ENCODE results near the gene C5AR2. TPM values are rescaled to one million over a fixed set of nuclear protein-coding genes. Genes with fewer than 3 reads are reported as not detected.

The C5AR2 gene
- polyA plus RNA-seq, 1 donor (not counting 4 experiments of a cell fraction or from before 2014, with no cell fraction given), result not detected

GRCh38 chr19:47389150-47389556 is 57.2 kb downstream of the C5AR2 start:
- Histone ChIP-seq H3K9me1 (ENCODE audit: control insufficient read depth, extremely low read depth, insufficient read depth, low read length) (no peaks in the 10 kb centered on the region), H3K9me3 (ENCODE audit: control insufficient read depth, low read depth, low read length) (no peaks in the 10 kb centered on the region), H3K27me3 (ENCODE audit: control insufficient read depth, extremely low read depth, insufficient read depth, low read length) (no peaks in the 10 kb centered on the region), H3K27ac (ENCODE audit: control insufficient read depth, insufficient read depth, low read length) (no peak overlapping the region), H3K4me1 (ENCODE audit: control insufficient read depth, extremely low read depth, insufficient read depth, low read length) (no peaks in the 10 kb centered on the region), H3K36me3 (ENCODE audit: control insufficient read depth in 2 of 2, extremely low read depth in 1 of 2, insufficient read depth in 2 of 2, low read length in 2 of 2) (no peaks in the 10 kb centered on the region), H3K9ac (ENCODE audit: control insufficient read depth, extremely low read depth, insufficient read depth, low read length) (no peak overlapping the region), H3K4me3 (ENCODE audit: control insufficient read depth in 2 of 3, extremely low read depth in 1 of 3, insufficient read depth in 2 of 3, low read depth in 1 of 3, low read length in 3 of 3) (no peak overlapping the region), H3K4me2 (ENCODE audit: control insufficient read depth, extremely low read depth, insufficient read depth, low read depth, low read length) (no peak overlapping the region), H3K79me2 (ENCODE audit: control insufficient read depth, insufficient read depth, low read length) (no peaks in the 10 kb centered on the region), H2AFZ (ENCODE audit: control insufficient read depth, low read length) (no peak overlapping the region), H4K20me1 (ENCODE audit: control insufficient read depth, extremely low read depth, insufficient read depth, low read length) (no peaks in the 10 kb centered on the region)
- DNase-seq (ENCODE audit: low read depth, low spot score), result no peak
- no peak for FAIRE-seq
- no peak for TF ChIP-seq EZH2 (IDR thresholded peaks at IDR 0.05; ENCODE audit: low read length)
- TF ChIP-seq, protein P1, sequence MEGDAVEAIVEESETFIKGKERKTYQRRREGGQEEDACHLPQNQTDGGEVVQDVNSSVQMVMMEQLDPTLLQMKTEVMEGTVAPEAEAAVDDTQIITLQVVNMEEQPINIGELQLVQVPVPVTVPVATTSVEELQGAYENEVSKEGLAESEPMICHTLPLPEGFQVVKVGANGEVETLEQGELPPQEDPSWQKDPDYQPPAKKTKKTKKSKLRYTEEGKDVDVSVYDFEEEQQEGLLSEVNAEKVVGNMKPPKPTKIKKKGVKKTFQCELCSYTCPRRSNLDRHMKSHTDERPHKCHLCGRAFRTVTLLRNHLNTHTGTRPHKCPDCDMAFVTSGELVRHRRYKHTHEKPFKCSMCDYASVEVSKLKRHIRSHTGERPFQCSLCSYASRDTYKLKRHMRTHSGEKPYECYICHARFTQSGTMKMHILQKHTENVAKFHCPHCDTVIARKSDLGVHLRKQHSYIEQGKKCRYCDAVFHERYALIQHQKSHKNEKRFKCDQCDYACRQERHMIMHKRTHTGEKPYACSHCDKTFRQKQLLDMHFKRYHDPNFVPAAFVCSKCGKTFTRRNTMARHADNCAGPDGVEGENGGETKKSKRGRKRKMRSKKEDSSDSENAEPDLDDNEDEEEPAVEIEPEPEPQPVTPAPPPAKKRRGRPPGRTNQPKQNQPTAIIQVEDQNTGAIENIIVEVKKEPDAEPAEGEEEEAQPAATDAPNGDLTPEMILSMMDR (optimal IDR thresholded peaks at IDR 0.05 in 1 of 3, IDR thresholded peaks at IDR 0.05 in 1 of 3, conservative IDR thresholded peaks at IDR 0.05 in 1 of 3; ENCODE audit: extremely low read depth in 1 of 3, insufficient read depth in 2 of 3, low read length in 3 of 3), result no peak
- dilution Hi-C loops (cut with MboI; ENCODE audit: extremely low pct_ligation_motif_present, low sequenced_read_pairs), result no loop called here

GRCh38 chr19:47390533-47391488 is 58.8 kb downstream of the C5AR2 start:
- no peak for TF ChIP-seq EZH2 (IDR thresholded peaks at IDR 0.05; ENCODE audit: low read length)
- TF ChIP-seq, protein P1 (optimal IDR thresholded peaks at IDR 0.05 in 1 of 3, IDR thresholded peaks at IDR 0.05 in 1 of 3, conservative IDR thresholded peaks at IDR 0.05 in 1 of 3; ENCODE audit: extremely low read depth in 1 of 3, insufficient read depth in 2 of 3, low read length in 3 of 3), result no peak
- H3K27ac ChIP-seq (ENCODE audit: control insufficient read depth, insufficient read depth, low read length), result no peak overlapping the region
- no peaks in the 10 kb centered on the region for H3K4me1 ChIP-seq (ENCODE audit: control insufficient read depth, extremely low read depth, insufficient read depth, low read length)
- H3K9ac ChIP-seq (ENCODE audit: control insufficient read depth, extremely low read depth, insufficient read depth, low read length), result no peak overlapping the region
- no peaks in the 10 kb centered on the region for H3K9me3 ChIP-seq (ENCODE audit: control insufficient read depth, low read depth, low read length)
- no peak overlapping the region for H3K4me2 ChIP-seq (ENCODE audit: control insufficient read depth, extremely low read depth, insufficient read depth, low read depth, low read length)
- H3K4me3 ChIP-seq (ENCODE audit: control insufficient read depth in 2 of 3, extremely low read depth in 1 of 3, insufficient read depth in 2 of 3, low read depth in 1 of 3, low read length in 3 of 3), result no peak overlapping the region
- no peaks in the 10 kb centered on the region for H3K36me3 ChIP-seq (ENCODE audit: control insufficient read depth in 2 of 2, extremely low read depth in 1 of 2, insufficient read depth in 2 of 2, low read length in 2 of 2)
- no peak overlapping the region for H2AFZ ChIP-seq (ENCODE audit: control insufficient read depth, low read length)
- H3K27me3 ChIP-seq (ENCODE audit: control insufficient read depth, extremely low read depth, insufficient read depth, low read length), result no peaks in the 10 kb centered on the region
- no peaks in the 10 kb centered on the region for H4K20me1 ChIP-seq (ENCODE audit: control insufficient read depth, extremely low read depth, insufficient read depth, low read length)
- no peaks in the 10 kb centered on the region for H3K79me2 ChIP-seq (ENCODE audit: control insufficient read depth, insufficient read depth, low read length)
- FAIRE-seq (no peak), DNase-seq (ENCODE audit: low read depth, low spot score) (no peak)
- dilution Hi-C loops (cut with MboI; ENCODE audit: extremely low pct_ligation_motif_present, low sequenced_read_pairs), result no loop called here
- no peaks in the 10 kb centered on the region for H3K9me1 ChIP-seq (ENCODE audit: control insufficient read depth, extremely low read depth, insufficient read depth, low read length)

All from keratinocyte (primary cell).